PFSK-1 (cell line): Measurements from ENCODE around the gene AXDND1.

Source experiments
- POLR2AphosphoS5 ChIP-seq: IDR thresholded peaks from 2 replicates; pipeline ENCODE4 v1.6.1; 2012; ENCODE audit warnings: low read depth, mild to moderate bottlenecking, control low read depth, low read length, moderate library complexity
- SIN3A ChIP-seq: IDR thresholded peaks from 2 replicates; pipeline ENCODE4 v1.6.1; 2012; ENCODE audit warnings: mild to moderate bottlenecking, low read length, moderate library complexity, borderline replicate concordance; ENCODE audit not compliant: insufficient read depth
- TAF1 ChIP-seq: IDR thresholded peaks from 2 replicates; pipeline ENCODE4 v1.6.1; 2012; ENCODE audit warnings: low read length, control low read depth, borderline replicate concordance; ENCODE audit not compliant: insufficient read depth

- TF ChIP-seq POLR2AphosphoS5 (no peak), SIN3A (no peak), TAF1 (no peak)
Observed at GRCh38 chr1:179447489-179447888, 81.7 kb downstream of the AXDND1 start.
